ENCODE measurements around the gene PPP1R15B.
A peak's percentile ranks its signal among the peaks of the same experiment; 100 is the strongest.
"Not testable (repeated sequence)": the region's sequence is repeated elsewhere in the genome, so short reads cannot be mapped to it uniquely, and the experiment has no call there.

Gene PPP1R15B

DNA sequence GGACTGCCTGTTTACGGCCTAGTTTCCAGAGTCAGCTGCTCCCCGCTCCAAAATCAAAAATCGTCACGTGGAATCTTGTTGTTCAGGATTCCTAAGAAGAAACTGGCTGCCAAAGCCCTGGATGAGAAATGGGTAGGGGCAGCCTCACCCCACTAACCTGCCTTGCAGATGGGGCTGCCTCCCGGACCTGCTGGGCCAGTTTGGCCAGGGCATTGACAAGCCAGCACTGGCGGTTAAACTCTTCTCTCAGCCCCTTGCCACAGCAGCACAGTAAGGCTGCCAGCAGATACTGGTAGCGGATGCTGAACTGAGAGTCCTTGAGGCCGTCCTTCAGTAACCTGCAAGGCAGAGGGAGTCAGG lies 31.6 kb upstream of the PPP1R15B start:
- DNase-seq = no peak

DNA sequence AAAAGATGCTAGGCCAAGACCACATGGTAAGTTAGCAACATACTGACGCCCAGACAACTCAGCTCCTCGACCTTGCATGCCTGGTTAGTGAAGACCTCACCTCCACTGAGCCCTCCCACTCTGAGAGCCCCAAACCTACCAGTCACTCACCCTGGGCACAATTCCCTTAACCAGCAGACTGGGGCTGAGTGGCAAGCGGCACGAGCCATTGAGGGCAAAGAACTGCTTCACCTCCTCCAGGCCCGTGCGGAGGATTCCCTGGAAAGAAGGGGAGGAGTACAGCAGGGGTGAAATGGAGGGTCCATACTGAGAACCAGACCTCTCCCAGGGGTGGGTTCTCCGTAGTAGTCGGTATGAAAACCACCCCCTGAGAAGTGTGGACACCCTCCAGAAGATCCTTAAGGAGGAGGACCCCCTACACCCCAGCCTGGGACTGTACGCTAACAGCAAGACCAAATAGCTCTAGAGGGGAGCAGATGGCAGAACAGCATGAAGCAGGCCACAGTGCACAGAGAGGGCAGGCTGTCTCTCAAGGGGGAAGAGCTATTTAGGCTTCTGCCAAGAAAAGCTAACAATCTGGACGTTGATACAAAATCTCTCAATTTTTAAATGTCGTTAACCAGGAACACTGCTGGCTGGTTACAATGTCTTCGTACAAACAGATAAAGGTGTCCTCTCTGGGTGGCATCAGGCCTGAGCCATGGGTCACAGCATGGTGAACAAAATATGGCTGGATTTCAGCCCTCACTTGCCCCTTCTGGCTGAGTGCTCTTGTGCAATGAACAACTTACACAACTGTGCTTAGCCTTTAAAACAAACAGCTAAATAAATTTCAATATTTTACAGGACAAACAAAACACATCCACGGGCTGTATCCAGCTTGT lies 31.0 kb upstream of the PPP1R15B start:
- DNase-seq = no peak

DNA sequence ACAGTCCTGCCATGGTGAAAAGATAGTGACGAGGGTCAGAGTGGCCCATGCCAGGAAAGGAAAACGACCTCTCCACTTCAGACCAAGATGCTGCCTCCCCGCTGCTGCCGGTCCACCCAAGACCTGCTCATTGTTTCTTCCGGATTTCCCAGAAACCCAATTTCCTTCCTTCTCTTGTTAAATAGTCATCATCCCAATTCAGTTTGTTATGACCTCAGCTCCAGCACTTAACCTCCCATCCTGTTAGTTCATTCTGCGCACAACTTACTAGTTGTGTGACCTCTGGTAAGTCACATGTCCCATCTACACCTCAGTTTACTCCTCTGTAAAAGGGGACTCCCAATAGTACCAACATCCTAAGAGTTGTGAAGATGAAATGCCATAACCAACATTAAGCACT lies 29.9 kb upstream of the PPP1R15B start:
- no peak for DNase-seq

DNA sequence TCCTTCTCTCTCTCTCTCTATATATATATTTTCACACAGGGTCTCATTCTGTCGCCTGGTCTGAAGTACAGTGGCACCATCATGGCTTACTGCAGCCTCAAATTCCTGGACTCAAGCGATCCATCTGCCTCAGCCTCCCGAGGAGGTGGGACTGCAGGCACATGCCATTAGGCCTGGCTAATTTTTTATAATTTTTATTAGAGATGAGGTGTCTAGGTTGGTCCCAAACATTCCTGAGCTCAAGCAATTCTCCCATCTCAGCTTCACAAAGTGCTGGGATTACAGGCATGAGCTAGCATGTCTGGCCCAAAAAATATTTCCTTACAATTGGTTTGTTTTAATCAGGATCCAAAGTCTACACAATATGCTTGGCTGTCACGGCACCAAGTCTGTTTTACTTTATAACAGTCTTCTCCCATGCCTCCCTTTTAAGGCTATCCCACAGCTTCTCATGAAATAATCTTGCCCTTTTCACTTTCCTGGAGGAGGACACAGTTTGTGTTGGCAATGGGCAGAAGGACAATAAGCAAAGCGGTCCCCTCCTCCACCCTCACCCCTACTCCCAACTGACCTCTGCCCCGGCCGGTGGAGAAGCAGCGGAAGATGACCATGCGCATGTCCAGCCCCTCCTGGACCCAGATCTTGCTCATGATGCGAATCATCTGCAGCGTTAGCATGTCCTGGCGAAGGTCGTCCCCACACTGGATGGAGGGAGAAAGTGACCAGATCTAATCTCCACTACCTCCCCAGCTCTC lies 28.2 kb upstream of the PPP1R15B start:
- DNase-seq = no peak

DNA sequence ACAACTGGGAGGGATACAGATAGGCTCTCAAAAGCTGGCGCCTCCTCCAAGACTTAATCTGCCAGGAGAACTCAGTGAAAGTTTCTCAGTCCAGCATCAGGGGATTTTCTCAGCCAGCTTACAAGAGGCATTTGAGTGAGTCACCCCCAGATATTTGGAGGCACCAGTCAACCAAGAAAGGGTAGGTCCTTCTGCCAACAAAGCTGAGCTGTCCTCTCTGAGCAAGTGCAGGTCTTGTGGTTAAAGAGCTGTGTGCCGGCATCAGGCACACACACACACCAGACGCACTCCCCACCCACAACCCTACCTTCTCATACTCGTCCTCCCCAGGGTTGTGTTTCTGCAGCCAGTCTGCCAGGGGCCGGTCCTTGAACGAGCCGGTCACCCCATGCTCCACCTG lies 27.0 kb upstream of the PPP1R15B start:
- no peak for DNase-seq

DNA sequence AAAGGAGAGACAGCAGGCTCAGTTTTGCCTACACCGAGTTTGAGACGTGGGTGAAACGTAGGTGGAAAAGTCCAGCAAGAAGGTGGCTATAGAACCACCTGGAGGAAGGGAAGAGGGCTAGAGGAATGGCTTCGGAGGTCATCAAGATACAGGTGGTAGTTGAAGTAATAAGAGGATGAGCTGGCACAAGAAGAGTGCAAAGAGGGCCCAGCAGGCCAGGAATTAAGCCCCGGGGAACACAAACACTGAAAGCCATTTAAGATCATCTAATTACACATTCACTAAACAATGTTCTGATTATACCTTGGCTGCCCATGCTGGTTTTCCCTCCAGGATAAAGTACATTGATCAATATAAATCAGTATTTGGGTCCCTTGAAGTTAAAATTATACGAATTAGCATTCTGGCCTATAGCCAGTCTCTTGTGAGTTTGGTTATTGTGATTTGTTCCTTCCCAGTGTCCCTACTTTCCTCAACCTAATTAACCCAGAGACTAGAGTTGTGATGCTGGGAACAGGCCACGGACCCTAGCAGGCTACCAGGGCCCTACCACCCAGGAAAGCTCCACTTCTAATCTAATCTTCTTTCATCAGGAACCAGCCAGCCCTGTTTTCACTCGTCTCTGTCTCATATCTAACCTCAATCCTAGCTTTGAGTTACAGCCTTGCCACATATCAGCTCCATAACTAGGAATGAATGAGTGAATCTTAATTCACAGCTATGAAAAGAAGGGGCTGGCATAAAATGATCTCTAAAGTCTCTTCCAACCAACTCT lies 26.4 kb upstream of the PPP1R15B start:
- DNase-seq = no peak

DNA sequence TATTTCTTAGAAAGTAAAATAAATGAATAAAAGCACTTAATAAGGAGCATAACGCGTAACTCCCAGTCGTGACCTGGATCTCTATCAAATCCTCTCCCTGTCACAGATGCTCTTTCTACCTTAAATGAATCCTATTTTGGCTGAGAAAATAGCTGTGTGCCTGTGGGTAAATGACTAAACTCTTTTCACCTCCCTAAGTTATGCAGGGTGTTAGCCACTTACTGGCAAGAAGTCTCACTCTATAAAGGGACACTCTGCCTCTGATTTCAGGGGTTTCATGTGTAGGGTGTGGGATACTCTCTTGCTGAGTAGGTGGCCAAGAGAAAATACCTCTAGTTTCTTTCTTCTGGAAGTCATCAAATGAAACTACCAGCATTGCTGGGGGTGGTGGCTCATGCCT lies 24.3 kb upstream of the PPP1R15B start:
- DNase-seq = no peak

DNA sequence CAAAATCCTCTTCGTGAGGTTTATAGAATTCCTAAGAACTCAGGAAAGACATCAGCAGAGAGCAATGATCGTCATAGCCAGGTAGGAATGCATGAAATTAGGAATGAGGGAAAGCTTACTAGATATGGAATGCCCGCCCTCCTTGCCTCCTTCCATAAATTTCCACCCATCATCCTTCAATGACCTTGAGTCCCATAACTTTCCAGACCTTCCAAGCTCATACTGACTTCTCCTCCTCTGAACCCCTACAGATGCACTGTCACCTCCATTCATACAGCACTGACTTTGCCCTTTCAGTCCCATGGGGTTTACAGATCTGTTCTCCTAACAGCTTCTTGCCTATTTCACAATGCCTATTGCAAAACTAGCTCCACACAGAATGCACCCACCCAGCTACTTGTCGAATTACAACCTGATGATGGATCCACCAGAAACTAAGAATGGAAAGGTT lies 23.8 kb upstream of the PPP1R15B start:
- no peak for DNase-seq

DNA sequence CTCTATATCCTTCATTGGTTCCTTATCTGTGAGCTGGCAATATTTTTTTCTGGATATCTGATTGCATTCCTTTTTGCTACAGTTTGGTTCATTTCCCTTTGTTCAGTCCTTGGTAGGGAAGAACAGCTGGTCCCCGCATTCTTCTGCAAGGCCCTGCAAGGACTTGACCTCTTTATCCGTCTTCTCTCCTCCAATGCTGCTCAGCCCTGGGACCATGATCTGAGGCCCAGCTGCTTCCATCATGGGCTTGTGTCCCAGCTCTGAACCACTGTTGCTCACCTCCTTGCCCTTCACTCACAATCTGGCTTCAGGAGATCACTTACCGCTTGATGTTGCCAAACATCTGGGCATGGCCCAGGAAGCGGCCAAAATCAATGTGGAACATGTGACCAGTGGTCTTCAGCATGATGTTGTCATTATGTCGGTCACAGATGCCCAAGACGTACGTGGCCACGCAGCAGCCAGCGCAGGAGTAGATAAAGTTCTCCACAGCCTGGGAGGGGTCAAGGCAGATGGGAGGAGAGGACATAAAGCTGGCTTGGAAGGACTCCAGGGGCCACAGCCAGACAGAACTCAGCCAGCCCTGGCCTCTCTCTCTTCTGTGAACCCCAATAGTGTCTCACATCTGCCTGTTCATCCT lies 22.6 kb upstream of the PPP1R15B start:
- no peak for DNase-seq

DNA sequence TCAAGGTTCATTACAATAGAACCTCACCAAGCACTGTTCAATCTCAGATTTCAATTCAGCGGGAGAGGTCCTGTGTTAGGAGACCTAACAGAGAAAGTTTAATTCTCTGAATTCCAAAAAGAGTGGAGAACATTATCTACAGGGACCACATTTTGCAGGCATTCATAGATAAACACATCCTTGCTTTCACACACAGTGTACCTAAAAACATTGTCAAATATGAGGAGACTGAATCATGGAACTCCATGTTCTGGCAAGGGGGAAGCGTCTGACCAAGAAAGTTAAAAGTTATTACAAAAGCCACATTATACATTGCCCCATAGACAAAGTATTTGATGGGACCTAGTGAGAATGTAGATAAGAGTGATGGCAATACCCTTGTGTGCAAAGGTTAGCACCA lies 21.1 kb upstream of the PPP1R15B start:
- DNase-seq = no peak

DNA sequence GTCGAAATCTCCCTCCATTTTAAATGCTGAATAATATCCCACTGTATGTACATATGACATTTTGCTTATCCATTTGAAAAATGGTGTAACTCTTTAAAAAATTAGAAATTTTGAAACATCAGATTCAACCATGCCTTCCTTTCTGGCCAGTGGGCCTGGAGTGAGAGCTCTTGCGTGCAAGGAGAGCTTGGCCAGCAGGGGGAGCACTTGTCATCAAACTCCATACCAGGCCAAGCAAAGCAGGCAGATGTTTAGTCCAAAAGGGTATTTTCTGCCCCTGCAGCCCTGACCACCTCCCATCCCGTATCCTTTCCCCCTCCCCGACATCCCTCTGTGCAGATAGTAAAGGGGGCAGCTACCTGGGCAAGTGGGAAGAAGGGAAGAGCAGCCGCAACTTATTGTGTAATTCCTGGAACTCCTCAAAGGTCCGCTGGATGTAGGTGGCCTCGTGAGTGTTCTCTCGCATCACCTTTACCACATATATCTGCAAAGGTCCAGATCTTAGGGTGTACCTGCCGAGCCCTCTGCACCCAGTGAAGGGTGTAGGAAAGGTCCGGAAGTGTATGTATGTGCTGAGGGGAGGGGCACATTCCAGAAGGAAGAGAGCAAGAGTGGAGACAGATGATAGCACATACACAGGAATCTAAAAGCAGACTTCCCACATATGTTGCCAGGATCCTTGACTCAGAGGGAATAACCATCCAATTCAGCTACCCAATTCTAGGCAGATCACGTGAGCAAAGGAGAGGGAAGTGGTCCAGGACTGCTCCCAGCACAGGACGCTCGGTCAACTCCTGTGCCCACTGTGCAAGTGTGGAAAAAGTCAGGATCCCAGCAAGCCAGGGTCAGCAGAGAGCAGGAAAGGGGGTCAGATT lies 19.9 kb upstream of the PPP1R15B start:
- peak; percentile 17 for DNase-seq

DNA sequence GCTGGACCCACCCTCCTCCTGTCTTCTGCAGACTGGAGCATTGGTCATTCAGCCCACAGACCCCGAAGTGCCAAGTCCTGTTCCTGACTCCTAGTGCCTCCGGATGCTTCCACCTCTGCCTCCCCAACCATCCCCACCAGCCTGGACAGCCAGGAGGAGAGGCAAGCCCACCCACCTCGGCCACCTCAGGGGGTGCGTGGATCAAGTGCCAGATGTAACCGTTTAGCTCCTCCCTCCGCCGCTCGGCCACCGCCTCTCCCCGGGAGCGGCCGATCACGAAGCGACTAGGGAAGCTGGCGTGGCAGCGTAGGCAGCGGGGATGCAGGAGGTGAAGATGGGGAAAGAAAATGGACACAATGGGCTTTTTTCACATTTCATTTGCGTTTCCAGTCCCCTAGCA lies 18.1 kb upstream of the PPP1R15B start:
- no peak for DNase-seq

DNA sequence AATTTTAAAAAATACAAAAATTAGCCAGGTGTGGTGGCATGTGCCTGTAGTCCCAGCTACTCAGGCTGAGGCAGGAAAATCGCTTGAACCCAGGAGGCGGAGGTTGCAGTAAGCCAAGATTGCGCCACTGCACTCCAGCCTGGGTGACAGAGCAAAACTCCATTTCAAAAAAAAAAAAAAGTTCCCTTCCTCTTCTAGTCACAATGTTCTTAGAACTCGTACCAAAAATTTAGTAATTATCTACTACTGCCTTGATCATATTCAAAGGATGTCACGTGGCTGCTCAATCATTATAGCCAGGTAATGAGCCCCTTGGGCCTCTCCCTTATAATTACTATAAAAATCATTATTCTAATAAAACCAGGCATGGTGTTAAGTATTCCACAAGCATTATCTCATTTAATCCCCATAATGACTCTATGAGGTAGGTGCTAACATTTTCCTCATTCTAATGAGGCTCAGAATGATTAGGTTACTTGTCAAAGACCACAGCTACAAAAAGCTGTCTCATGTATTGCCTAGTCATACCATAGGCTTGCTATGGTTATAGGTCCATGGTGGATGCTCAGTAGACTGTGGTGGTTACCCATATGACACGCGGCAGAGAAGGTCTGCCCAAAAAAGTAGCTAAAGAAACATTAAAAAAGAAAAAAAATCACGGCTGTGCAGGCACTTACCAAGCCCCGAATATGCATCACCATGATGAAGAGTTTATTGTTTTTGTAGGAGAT lies 15.5 kb upstream of the PPP1R15B start:
- DNase-seq = no peak

DNA sequence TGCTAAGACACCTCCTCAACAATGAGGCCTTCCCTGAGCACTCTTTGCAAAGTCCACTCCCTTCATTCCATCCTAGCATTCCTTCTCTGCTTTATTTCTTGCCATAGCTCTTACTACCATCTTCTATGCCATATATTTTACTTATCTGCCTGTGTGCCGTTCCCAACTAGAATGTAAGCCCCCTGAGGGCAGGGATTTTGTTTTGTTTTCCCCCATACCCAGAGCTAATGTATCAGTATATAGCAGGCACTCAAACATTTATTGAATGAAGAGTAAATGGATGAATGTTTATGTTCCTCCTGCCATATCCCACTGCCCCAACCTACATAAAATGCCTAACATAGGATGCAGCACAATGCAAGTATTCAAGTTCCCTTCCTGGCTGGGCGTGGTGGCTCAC lies 14.9 kb upstream of the PPP1R15B start:
- no peak for DNase-seq

DNA sequence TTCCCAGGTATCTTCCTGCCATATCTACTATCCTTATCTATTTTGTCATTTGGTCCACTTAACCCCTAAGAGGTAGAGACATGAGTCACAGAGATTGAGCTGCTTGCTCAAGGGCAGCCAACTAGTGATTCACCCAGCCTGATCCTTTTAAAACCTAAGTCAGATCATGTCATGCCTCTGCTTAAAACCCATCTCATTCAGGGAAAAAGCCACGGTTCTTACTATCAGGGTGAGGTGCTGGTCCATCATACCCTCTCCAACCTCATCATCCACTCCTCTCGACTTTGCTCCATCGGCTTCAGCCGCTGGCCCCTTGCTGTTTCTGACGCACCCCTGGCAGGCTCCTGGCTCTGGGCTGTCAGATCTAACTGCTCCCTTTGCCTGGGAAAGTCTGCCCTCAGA lies 14.4 kb upstream of the PPP1R15B start:
- no peak for DNase-seq

DNA sequence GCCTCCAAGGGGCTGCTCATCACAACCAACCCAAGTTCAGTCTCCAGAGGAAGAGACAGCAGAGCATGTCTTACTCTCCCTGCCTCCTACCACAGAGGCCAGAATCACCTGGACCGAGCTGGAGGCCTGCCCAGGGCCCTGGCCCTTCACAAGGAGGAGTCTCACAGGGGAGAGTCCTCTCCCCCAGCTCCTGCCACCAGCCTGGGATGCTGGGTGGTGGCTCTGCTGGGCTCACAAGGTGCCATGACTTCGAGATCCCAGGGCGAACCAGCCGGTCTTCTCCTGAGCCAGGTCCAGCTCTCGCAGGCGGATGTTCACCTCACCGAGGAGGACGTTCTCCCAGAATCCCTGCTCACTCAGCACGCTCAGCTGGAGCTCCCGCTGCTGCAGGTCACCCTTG lies 13.0 kb upstream of the PPP1R15B start:
- no peak for DNase-seq

DNA sequence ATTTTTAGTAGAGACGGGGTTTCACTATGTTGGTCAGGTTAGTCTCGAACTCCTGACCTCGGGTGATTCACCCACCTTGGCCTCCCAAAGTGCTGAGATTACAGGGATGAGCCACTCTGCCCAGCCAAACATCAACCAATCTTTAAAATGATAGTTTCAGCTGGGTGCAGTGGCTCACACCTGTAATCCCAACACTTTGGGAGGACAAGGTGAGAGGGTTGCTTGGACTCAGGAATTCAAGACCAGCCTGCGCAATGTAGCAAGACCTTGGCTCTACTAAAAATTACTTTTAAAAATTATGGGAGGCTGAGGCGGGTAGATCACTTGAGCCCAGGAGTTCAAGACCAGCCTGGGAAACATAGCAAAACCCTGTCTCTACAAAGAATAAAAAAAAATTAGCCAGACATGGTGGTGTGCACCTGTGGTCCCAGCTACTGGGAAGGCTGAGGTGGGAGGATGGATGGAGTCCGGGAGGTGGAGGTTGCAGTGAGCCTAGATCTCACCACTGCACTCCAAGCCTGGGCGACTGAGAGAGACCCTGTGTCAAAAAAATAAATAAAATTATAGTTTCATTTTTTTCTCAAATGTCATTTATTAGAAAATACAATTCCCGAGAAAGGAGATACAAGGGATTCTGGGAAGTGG lies 10.6 kb upstream of the PPP1R15B start:
- not testable (repeated sequence) for DNase-seq

DNA sequence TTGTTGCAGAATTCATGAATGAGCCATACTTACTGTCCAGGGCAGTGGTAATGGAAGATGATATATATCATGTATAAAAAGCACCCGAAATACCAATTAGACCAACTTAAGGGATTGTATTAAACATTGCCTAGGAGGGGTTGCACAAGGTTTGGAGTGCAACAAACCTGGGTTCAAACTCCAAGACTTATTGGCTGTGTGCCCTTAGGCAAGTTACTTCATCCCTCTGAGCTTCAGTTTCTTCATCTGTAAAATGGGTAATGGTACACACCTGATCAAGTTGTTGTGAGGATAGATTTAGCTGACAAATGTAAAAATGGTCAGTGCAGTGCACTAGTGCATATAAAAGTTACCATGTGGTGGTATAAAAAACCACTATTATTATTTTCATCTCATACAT lies 9.8 kb upstream of the PPP1R15B start:
- no peak for DNase-seq

DNA sequence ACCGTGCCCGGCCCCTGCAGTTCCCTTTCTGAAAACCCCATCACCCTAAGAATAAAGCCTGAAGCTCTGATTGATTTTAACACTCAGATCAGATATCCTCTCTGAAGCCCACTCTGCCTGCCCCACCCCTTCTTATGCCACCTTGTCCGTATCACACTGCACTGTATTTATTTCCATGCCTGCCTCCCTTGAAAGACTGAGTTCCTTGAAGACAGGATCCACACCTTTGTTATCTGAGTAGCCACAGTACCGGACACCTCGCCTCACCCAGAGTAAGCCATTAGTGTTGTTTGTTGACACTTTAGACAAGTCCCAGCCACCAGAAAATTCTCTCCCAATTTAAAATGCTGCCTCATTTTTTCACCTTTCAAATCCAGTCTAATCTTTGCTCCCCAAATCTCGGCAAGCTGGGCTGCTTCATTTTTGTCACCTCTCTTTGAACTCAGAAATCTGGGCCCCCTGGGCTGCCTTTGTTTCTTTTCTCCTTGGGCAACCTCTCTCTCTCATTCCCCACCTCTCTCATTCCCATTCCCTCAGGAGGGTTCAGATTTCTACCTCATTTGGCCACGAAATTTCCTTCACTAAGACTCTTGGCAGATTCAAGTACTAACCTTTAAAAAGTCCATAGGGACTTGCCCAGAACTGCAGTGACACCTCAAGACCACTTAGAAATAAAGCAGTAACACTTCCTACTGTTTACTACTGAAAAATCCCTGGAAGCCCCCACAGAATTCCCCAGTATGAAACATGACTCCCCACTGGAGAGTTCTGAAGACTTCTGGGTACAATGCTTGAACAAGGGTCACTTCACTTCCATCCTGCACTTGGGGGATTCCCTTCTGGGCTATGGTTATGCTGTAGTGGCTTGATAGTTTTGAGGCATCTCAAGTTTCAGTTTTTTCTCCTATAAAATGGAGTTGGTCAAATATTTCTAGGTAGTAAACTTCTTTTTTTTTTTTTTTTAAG lies 8.7 kb upstream of the PPP1R15B start:
- peak; percentile 64 for DNase-seq

DNA sequence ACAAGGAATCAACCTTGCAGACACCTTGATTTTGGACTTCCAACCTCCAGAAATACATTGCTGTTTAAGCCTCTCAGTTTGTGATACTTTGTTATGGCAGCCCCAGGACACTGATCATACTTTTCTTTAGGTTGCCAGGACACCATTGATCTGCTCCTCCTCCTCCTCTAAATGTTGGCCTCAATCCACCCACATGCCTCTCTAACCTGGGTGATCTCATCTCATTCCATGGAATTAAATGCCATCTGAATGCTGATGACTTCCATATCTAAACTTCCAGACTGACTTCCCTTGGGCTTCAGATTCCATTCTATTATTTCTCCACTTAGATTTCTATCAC lies 7.4 kb upstream of the PPP1R15B start:
- no peak for DNase-seq

Measured in NCI-H187 treated with DMSO at 0.1 percent for 48 hours (cell line).